OCI-M2 (cell line): Measurements from ENCODE around the gene FAM171A1.

Experiments used
- DNase-seq: peaks from one replicate; lab custom pipeline; 2025; ENCODE audit not compliant: unreplicated experiment; lab: John Stamatoyannopoulos, UW

Gene FAM171A1

GRCh38 chr10:15176269-15176668 lies 194.8 kb downstream of the FAM171A1 start:
- DNase-seq = no peak

GRCh38 chr10:15175587-15175986 lies 195.5 kb downstream of the FAM171A1 start:
- no peak for DNase-seq

GRCh38 chr10:15172306-15172840 lies 198.7 kb downstream of the FAM171A1 start:
- no peak for DNase-seq

GRCh38 chr10:15169555-15170401 lies 201.3 kb downstream of the FAM171A1 start:
- DNase-seq = no peak

- DNase-seq = no peak
Measured at GRCh38 chr10:15168786-15169554, 202.1 kb downstream of the FAM171A1 start.

GRCh38 chr10:15168291-15168785 lies 202.8 kb downstream of the FAM171A1 start, which contains the start of gene NMT2:
NMT2 (minus strand) TSS chr10:15168693; CDS start chr10:15168612, 81 bp downstream.
- no peak for DNase-seq

- no peak for DNase-seq
Measured at GRCh38 chr10:15167411-15168290, 203.4 kb downstream of the FAM171A1 start.

- DNase-seq = no peak
Measured at GRCh38 chr10:15166325-15166724, 204.8 kb downstream of the FAM171A1 start.

GRCh38 chr10:15163253-15163828 lies 207.7 kb downstream of the FAM171A1 start:
- no peak for DNase-seq
